AG20443 (cell line): ENCODE measurements around the gene SFI1.
A peak's percentile ranks its signal among the peaks of the same experiment; 100 is the strongest.

ENCODE experiments used
- DNase-seq: peaks from one replicate; pipeline ENCODE4 v3.0.0; 2012; ENCODE audit warnings: low spot score, mixed read lengths

The SFI1 gene

DNA sequence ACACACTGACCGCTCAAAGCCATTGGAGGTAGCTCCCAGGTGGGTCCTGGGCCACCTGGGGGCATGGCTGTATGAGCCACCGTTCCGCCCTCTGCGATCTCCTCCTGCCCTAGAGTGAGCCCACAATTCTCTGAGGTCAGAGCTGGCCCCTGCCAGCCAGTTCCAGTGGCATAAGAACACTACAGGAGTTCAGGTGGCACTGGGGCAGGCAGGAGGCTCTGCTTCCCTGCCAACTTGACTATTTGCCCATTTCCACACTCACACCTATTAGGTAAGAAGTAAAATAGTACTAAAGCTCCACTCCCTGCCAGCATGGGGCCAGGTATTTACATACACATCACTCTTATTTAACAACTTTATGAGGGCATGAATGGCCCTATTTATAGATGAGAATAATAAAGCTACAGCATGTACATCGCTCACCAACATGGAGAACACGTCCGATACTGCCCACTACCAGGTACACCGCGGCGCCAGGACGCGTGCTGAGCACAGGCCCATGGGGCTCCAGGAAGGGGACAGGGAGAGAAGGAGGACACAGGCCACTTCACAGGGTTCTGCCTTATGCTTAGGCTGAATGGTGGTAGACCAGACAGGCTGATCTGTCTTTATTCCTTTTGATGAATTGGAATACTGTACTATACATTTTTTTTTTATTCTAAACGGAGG is 139.4 kb downstream of the SFI1 start:
- DNase-seq, result no peak

DNA sequence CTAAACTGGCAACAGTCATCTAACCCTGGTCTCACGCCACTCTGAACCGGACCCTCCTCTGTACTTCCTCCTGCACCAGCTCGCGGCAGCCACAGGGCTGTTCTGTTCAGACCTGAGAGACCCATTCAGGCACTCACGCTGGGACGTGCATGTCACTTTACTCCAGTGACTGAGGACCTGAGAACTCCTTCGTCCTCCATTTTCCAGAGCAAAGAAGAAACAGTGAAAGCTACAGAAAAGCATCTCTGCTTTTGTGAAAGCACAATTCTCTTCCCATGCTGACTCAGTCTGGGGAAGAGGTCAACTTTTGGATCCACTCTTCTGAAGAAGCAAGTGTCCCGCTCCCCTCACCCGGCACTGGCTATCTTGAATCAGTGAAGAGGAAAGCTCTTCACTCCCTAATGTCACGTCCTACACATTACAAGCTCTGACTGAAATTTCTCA is 141.1 kb downstream of the SFI1 start:
- DNase-seq, result no peak

DNA sequence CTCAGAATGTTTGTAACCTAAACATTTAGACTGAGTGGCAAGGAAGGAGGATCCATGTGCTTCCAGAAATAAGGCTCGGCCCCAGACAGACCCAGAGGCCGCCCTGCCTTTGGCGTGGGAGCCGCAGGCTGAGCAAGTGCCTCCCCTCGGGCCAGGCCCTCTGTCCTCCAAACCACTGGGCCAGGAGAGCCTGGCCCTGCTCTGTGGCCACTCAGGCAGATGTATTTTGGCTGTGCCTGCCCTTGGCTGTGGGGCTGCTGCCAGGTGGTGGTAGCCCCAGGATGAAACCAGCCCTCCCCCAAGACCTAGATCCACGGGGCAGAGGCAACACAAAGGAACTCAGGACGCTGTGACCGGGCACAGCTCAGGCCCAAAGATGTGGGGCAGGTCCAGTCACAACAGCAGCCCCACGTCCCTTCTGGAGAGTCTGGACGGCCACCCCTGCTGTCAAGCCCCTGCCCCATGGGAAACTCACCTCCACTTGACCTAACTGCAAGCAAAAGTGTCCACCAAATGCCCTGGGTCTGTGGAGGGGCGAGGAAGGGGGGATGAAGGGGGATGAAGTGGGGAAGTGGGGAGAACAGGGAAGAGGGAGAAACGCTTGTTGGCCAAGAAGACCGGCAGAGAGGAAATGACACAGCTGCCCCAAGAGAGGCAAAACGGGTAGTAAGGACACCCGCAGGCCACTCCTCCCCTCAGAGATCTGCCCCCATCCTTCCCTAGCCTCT is 141.7 kb downstream of the SFI1 start:
- DNase-seq, result peak; percentile 16

DNA sequence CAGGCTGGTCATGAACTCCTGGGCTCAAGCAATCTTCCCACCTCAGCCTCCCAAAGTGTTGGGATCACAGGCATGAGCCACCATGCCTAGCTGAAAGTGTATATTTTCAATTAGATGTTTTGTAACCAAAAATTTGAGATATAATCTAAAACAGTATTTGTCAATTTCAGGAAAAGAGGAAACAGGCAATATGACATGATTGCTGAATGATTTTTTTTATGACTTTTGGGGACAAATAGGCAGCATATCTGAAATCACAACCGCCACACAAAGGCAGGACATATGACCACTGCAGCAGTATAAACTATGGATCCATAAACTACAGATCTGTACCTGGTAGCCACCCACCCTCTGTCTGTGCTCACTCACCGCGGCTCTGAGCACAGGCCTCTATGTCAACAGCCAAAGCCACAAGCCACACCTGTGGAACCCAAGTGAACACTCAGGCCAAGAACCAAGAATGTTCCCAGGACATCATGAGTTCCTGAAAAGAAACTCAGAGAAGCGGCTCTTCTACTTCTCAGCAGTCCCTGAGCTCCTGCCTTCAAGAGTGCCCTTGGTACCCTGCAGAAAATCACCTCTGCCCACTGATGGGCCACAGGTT is 143.2 kb downstream of the SFI1 start:
- no peak for DNase-seq

DNA sequence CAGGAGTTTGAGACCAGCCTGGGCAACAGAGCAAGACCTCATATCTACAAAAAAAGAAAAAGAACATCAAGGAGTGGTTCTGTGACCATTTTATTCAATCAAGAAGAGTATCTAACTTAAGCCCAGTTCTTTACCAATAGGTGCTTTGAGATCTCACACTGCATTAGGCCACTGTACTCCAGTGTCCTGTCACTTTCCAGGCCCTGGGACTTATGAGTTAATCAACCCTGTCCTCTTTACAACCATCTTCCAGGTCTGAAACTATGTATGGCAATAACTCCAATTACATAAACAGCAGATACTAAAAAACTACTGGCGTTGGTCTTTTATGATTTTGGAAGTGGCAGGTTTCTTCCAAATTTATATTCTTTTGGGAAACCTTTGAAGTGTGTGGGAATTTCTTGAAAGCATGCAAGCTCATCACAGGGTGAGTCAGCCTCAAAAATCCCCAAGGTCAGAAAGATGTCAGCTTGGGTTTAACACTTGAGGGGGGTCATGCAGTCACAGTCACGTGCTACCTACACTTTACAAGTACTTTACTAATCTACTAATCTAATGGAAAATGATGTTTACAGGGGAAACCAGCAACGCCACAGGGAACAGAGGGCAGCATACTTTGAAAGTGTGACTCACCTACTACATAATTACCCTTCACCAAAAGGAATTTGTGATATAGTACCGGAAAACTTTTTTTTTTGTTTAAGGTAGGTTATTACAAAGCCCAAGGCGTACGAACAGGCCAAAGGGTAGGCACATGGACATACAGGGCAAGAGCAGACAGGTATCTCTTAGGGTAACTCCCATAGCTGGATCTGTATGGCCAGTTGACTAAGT is 150.1 kb downstream of the SFI1 start:
- DNase-seq, result peak; percentile 88

DNA sequence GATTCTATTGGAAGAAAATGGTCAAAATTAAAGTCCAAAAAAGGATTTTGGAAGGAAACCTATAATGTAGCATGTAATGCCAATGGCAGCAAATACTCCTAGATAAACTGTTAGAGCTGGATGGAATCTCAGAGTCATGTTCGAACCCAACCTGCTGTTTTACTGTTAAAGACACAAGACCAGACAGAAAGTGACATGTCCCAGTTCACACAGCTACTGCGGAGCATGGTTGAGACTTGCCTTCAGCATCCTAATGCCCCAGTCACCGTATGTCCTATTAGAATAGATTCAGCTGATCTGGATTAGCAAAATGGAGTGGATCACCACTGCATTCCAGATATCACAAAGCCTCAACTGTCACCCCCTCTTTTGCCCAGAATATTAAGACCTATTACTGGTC is 150.7 kb downstream of the SFI1 start:
- DNase-seq, result no peak

DNA sequence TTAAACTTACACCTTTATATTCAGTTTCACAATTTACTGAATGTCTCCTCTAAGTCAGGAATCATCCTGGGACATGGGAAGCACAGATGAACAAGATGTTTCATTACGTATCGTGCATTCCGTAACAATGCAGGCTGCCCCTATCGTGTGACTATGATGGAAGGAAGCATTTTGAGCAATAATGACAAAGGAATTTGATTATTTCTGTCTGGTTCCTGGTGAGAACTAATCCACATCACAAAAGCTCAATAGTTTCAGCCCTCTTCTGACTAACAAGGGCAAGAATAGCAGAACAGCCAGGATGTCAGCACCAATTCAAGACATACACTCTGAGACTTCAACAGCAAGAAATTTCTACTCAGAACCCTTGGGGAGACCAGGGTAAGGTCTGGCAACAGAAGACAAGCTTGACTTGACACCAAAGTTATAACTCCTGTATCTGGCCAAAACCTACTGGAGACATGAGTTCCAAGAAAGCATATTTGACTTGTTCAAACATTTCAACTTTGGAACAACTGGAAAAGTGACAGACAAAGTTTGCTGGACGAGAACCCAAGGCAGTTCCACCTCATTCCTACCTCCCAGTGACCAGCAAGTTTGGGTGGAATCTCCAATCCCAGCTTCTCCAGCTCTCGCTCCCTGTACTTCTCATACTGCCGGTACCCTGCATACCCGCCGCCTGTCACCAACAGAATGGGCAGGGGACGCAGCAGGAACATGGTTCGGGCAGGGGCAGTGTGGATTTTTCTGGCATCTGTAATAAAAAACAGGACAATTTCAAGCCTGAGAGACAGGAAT is 151.4 kb downstream of the SFI1 start:
- peak; percentile 74 for DNase-seq

DNA sequence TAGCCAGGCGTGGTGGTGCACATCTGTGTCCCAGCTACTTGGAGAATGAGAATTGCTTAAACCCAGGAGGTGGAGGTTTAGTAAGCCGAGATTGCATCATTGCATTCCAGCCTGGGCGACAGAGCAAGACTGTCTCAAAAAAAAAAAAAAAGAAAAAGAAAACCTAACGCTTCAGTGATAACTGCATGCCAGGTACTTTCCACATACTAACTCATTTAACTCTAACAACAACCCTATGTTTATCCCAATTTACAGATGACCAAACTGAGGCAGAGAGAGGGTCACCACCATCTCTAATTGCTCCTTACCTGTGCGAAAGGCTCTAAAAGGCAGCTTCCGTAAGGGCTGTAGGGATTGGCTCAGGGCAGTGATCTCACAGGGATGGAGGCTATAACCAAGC is 154.1 kb downstream of the SFI1 start:
- peak; percentile 55 for DNase-seq

DNA sequence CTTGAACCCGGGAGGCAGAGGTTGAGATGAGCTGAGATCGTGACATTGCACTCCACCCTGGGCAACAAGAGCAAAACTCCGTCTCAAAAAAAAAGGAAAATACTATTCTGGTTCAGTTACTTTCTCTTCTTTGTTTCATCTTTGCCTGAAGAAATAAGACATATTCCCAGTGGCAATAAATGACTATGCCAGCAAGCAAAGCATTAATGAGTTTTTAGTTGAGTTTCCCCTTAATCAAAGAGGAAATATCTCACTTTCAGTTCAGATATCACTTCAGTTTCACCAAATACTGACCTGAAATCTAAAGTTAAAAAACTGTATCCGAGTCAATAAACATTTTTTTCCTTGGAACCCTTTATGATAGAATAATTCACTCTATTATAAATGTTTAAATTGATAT is 155.3 kb downstream of the SFI1 start:
- no peak for DNase-seq

DNA sequence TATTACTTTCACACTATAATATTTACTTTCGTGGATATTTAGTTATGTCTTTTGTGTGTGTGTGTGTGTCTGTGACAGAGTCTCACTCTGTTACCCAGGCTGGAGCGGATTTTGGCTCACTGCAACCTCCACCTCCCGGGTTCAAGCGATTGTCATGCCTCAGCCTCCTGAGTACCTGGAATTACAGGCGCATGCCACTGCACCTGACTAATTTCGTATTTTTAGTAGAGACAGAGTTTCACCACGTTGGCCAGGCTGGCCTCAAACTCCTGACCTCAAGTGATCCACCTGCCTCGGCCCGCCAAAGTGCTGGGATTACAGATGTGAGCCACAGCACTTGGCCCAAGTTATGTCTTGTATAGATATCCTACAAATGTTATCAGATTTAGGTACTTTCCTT is 155.8 kb downstream of the SFI1 start:
- no peak for DNase-seq

DNA sequence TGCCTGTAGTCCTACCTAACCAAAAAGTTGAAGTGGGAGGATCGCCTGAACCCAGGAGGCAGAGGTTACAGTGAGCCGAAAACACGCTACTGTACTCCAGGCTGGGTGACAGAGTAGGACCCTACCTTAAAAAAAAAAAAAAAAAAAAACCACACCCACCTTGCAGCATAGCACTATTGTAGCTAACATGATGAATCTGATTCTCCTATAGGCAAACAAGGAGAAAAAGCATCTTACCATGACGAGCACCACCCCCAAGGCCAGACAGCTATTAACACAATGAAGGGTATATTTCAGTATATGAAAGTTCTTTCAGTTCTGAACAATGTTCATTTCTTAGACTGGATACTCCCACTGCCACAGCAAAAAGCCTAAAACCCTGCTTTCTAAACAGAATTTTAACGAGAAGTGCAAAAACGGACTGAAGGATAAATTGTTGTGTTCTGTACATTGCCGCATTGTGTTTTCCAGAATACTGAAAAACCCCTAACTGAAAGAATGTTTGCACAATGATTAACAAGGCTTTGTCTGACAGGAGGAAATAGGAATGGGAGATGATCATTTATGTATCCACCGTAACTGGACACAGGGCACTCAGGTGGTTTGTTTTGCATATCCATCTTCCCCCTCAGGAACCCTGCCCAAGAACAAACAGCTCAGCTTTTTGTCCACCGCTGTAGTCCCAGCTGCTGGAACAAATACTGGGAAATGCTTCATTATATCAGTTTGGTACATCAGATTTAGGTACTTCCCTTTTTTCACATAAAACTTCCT is 156.8 kb downstream of the SFI1 start:
- no peak for DNase-seq

DNA sequence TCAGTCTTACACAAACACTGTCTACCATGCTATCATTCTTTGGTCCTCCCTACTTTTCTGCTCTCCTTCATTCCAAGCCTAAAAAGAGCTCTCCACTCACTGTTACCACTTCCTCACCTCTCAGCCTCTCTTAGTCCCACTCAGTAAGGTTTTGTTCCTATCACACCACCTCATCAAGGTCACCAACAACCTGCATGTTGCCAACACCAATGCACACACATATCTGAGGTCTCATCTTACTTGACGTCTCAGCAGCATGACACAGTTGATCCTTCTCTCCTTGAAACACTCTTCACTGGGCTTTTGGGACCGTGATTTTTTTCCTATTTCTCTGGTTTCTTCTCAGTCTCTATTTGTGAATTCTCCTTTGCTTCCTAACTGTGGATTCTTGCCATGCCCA is 157.6 kb downstream of the SFI1 start:
- DNase-seq, result no peak

DNA sequence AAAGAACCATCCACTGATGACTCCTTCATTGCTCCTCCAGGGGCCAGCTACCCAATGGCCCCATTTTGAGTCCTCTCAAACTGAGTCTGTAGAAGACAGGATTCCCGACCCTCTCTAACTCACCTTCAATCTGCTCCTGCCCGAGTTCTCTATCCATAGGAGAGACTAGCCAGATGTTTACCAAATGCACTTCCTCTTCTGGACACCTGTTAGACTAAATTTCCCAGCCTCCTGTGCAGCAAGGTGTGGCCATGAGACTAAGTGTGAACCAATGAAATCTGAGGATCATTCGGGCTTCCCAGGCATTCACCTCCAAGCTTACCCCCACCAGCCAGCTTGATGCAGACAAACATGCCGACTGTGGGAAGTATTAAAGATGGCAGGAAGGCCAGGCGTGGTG is 158.1 kb downstream of the SFI1 start:
- no peak for DNase-seq

DNA sequence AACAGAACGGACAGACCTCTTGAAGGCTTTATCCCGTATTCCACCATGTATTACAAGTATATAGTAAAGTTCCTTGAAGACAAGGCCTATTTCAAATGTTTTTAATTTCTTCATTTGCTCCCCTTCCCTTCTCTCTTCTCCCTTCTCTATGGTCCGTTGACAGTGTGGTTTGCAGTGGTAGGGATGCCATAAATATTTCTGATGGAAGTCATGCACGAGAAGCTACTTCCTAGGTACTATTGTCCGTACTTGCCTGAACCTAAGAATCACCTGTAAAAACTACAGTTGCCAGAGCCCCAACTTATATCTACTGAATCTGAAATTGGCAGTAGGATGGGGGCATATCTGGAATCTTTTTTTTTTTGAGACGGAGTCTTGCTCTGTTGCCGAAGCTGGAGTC is 162.9 kb downstream of the SFI1 start:
- no peak for DNase-seq

DNA sequence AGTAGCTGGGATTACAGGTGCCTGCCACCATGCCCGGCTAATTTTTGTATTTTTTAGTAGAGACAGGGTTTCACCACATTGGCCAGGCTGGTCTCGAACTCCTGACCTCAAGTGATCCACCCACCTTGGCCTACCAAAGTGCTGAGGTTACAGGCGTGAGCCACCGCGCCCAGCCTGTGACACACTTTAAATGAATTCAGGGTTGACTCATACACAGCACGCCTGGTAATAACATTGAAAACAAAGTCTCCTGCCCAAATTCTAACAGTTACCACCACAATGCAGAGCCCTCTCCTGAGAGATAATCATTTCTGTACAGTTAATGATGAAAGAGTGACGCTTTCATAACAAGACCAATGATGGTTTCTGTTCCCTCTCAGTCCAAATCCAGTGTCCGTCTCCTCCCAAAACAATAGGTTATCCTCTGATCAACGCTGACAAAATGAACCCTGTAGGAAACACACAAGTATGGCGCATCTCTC is 164.6 kb downstream of the SFI1 start:
- peak; percentile 71 for DNase-seq

DNA sequence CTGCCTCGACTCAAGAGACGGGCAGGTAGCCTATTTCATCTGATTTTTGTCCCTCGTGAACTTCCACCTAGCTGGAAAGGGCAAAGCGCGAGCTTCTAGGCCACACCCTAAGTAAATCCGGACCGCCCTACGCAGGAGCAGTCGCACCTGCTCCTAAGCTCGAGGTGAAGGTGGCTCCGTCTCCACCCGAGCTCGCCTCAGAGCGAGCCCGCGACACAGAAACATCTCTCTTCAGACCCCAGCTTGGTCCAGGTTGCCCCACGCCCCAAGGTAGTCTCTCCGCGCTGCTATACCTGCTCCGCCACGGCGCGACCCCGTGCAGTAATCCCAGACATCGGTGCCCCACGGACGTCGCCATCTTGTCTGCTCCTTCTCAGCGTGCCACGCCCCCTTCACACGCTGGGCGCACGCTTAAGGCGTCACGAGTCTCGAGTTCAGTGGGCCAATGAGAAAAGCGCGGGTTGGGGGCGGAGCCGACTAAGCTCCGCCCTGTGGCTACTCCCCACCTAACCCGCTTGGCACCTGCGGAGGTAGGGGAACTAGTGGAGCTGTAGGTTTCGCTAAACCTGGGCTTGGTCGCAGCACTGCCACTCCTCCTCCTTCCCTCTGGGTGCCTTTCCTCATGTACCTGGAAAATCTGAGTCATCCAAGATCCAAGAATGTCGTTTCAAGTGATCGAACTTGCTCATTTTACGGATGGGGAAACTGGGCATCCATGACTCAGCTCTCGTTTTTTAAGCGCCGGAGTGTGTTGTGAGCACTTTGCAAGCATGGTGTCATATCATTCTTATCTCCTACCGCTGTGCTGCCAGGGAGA is 165.7 kb downstream of the SFI1 start, which contains the start of gene PISD:
Gene PISD, minus strand, starts transcription at position 365 of the 817 bp plus-strand sequence. Its CDS starts 7 bp downstream, at position 358.
- peak; percentile 97 for DNase-seq

DNA sequence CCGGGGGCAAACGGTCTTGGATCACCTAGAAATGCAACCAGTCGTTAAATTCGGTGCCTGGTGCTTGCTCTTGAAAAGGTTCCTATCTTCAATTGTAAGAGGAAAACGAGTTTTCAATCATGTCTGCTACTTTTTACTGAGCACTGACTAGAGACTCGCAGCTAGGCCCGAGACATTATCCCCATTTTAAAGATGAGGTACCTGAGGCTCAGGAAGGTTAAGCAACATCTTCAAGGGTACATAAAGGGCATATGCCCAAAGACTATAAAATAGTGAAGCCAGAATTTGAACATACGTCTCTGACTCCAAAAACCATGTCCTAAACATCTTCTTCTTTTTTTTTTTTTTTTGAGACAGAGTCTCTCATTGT is 166.3 kb downstream of the SFI1 start:
- no peak for DNase-seq
